SK-N-SH (cell line): ENCODE data around the gene GRIK1.

Experiments used
- CTCF ChIP-seq: fragments of 200-600 bp; sonication (generic); IDR thresholded peaks from 2 replicates; pipeline ENCODE4 v1.6.1; 2017; ENCODE audit warnings: antibody characterized with exemption, mild to moderate bottlenecking, moderate library complexity
- FOXJ3 ChIP-seq: sonication (generic); formaldehyde crosslinking; IDR thresholded peaks from 2 replicates; pipeline ENCODE4 v1.5.1; 2020; ENCODE audit warnings: mild to moderate bottlenecking, missing genetic modification reagents
- JUND ChIP-seq: IDR thresholded peaks from 2 replicates; pipeline ENCODE4 v1.4.0; 2012
- POLR2AphosphoS5 ChIP-seq: IDR thresholded peaks from 2 replicates; pipeline ENCODE4 v1.6.1; 2012; ENCODE audit warnings: low read depth, low read length
- RAD21 ChIP-seq: IDR thresholded peaks from 2 replicates; pipeline ENCODE4 v1.6.1; 2012; ENCODE audit warnings: mild to moderate bottlenecking, low read length
- SMC3 ChIP-seq: IDR thresholded peaks from 2 replicates; pipeline ENCODE4 v1.6.1; 2012; ENCODE audit warnings: low read depth, low read length, improper control_type of control experiment

- TF ChIP-seq CTCF, result no peak
- TF ChIP-seq POLR2AphosphoS5, result no peak
- TF ChIP-seq JUND, result no peak
- TF ChIP-seq SMC3, result no peak
- TF ChIP-seq FOXJ3 (CRISPR knock-in tag), result no peak
- no peak for TF ChIP-seq RAD21
Observed at GRCh38 chr21:29953690-29954089, 13.9 kb upstream of the GRIK1 start.
